SK-N-SH treated with all-trans-retinoic acid at 6 μM for 48 hours (cell line): ENCODE measurements around the gene HAPLN1.

Experiments
- BACH2 ChIP-seq: fragments of 250-450 bp; sonication (Bioruptor Pico); IDR thresholded peaks from 2 replicates; pipeline ENCODE4 v1.9.0; 2021; ENCODE audit warnings: mild to moderate bottlenecking, borderline replicate concordance
- CSDC2 ChIP-seq: fragments of 250-450 bp; sonication (Bioruptor Pico); IDR thresholded peaks from 2 replicates; pipeline ENCODE4 v1.5.0; 2020; ENCODE audit warnings: mild to moderate bottlenecking, moderate library complexity
- OSR1 ChIP-seq: fragments of 250-450 bp; sonication (Bioruptor Pico); IDR thresholded peaks from 2 replicates; pipeline ENCODE4 v1.8.0; 2022; ENCODE audit warnings: moderate library complexity, mild to moderate bottlenecking, inconsistent platforms
- ZFP30 ChIP-seq: fragments of 450-650 bp; formaldehyde crosslinking; IDR thresholded peaks from 2 replicates; pipeline ENCODE4 v1.5.0; 2022; ENCODE audit warnings: mild to moderate bottlenecking, moderate library complexity
- ZNF70 ChIP-seq: fragments of 450-650 bp; formaldehyde crosslinking; IDR thresholded peaks from 2 replicates; pipeline ENCODE4 v1.5.0; 2020; ENCODE audit warnings: mild to moderate bottlenecking, moderate library complexity

DNA sequence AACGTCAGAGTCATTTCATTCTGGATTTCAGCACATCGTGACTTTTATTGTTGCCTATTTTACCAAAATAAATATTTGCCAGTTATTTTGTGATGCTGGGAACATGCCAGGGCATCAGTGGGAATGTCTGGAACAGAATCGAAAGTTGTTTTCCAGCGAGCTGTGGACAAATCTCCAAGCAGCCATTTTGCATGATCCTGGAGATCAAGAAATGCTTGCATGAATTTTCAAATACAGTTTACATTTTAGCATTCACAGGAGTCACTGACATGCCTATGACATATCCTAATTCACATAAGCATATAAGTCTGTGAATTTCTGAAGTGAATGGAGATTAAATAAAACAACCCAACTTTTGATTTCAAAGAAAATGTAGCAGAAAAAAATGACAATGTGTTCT lies 129.7 kb downstream of the HAPLN1 start:
- TF ChIP-seq CSDC2 (CRISPR knock-in tag) (no peak), BACH2 (CRISPR knock-in tag) (no peak), ZNF70 (CRISPR knock-in tag) (no peak), OSR1 (CRISPR knock-in tag) (no peak), ZFP30 (CRISPR knock-in tag) (no peak)
